DMS153 treated with DMSO at 0.1 percent for 48 hours (cell line): ENCODE results near the gene OR10H5.
A peak's percentile ranks its signal among the peaks of the same experiment; 100 is the strongest.
"Not testable (repeated sequence)": the region's sequence is repeated elsewhere in the genome, so short reads cannot be mapped to it uniquely, and the experiment has no call there.

ENCODE experiments used
- DNase-seq: peaks from one replicate; lab custom pipeline; 2025; ENCODE audit not compliant: unreplicated experiment; lab: John Stamatoyannopoulos, UW

OR10H5 gene

GRCh38 chr19:15787611-15788155 lies at the start of gene OR10H5:
Gene OR10H5 (plus strand): TSS chr19:15787661. CDS start chr19:15794049, 6,388 bp downstream.
- no peak for DNase-seq

GRCh38 chr19:15737722-15738121 lies 49.7 kb upstream of the OR10H5 start, which contains the start of gene OR10H3:
Gene OR10H3 (plus strand): TSS chr19:15737985. CDS start chr19:15741393, 3,408 bp downstream.
- no peak for DNase-seq

- DNase-seq, result no peak
Observed at GRCh38 chr19:15740785-15741184, 46.7 kb upstream of the OR10H5 start.

- DNase-seq, result no peak
Observed at GRCh38 chr19:15748239-15748638, 39.2 kb upstream of the OR10H5 start.

- no peak for DNase-seq
Observed at GRCh38 chr19:15758379-15758778, 29.1 kb upstream of the OR10H5 start.

GRCh38 chr19:15759962-15760565 lies 27.4 kb upstream of the OR10H5 start:
- no peak for DNase-seq

GRCh38 chr19:15769586-15769985 lies 17.9 kb upstream of the OR10H5 start:
- DNase-seq, result no peak

- DNase-seq, result not testable (repeated sequence)
Observed at GRCh38 chr19:15774159-15774558, 13.3 kb upstream of the OR10H5 start.

GRCh38 chr19:15775249-15775648 lies 12.2 kb upstream of the OR10H5 start:
- no peak for DNase-seq

GRCh38 chr19:15776264-15776663 lies 11.2 kb upstream of the OR10H5 start:
- DNase-seq, result no peak

- DNase-seq, result no peak
Observed at GRCh38 chr19:15776991-15777970, 10.2 kb upstream of the OR10H5 start.

- DNase-seq, result peak; percentile 81
Observed at GRCh38 chr19:15779756-15780476, 7.5 kb upstream of the OR10H5 start.

GRCh38 chr19:15780610-15781418 lies 6.6 kb upstream of the OR10H5 start:
- DNase-seq, result no peak

- no peak for DNase-seq
Observed at GRCh38 chr19:15781661-15782060, 5.8 kb upstream of the OR10H5 start.

GRCh38 chr19:15782211-15782610 lies 5.2 kb upstream of the OR10H5 start:
- no peak for DNase-seq

GRCh38 chr19:15782896-15783295 lies 4.6 kb upstream of the OR10H5 start:
- DNase-seq, result not testable (repeated sequence)

GRCh38 chr19:15788594-15789270 lies 1.3 kb downstream of the OR10H5 start:
- DNase-seq, result no peak

- no peak for DNase-seq
Observed at GRCh38 chr19:15790096-15790495, 2.6 kb downstream of the OR10H5 start.

GRCh38 chr19:15794279-15794678 lies 6.8 kb downstream of the OR10H5 start:
- not testable (repeated sequence) for DNase-seq

GRCh38 chr19:15810335-15810734 lies 22.9 kb downstream of the OR10H5 start:
- DNase-seq, result peak; percentile 29
